ENCODE data around the gene PCDHB11.
"Not testable (repeated sequence)": the region's sequence is repeated elsewhere in the genome, so short reads cannot be mapped to it uniquely, and the experiment has no call there.

- TF ChIP-seq, protein P1, sequence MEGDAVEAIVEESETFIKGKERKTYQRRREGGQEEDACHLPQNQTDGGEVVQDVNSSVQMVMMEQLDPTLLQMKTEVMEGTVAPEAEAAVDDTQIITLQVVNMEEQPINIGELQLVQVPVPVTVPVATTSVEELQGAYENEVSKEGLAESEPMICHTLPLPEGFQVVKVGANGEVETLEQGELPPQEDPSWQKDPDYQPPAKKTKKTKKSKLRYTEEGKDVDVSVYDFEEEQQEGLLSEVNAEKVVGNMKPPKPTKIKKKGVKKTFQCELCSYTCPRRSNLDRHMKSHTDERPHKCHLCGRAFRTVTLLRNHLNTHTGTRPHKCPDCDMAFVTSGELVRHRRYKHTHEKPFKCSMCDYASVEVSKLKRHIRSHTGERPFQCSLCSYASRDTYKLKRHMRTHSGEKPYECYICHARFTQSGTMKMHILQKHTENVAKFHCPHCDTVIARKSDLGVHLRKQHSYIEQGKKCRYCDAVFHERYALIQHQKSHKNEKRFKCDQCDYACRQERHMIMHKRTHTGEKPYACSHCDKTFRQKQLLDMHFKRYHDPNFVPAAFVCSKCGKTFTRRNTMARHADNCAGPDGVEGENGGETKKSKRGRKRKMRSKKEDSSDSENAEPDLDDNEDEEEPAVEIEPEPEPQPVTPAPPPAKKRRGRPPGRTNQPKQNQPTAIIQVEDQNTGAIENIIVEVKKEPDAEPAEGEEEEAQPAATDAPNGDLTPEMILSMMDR (IDR thresholded peaks at IDR 0.05 in 4 of 5, conservative IDR thresholded peaks at IDR 0.05 in 1 of 5), result not testable (repeated sequence)
- not testable (repeated sequence) for TF ChIP-seq POLR2A (IDR thresholded peaks at IDR 0.05)
Measured at GRCh38 chr5:141216035-141216434, 16.6 kb downstream of the PCDHB11 start.

Measured in gastrocnemius medialis (tissue), 4 donors.